ENCODE data around the gene RXFP2.

DNA sequence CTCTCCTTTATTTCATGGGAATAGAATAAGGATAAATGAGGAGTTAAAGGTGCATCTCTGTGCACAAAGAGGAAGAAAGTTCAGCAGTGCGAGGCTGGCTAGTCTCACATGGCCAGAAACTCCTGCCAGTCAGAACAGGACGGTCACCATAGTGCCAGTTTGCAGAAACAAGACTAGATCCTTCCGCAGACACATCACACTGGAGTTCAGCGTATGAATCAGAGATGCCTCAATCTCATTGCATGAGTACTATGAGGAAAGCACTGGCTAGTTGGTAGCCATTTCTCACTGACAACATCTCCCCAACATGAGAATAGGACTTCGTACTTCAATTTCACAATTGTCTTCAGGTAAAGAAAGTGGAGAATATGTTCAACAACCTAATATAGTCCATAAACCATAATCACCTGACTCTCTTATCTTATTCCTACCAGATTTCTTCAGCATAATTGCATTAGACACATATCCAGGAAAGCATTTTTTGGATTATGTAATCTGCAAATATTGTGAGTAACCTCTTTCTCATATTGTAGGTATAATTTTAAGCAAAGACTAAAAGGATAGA is 34.9 kb downstream of the RXFP2 start:
- TF ChIP-seq MAX (IDR thresholded peaks at IDR 0.05; ENCODE audit: low read depth, low read length) (no peak), CTCF (IDR thresholded peaks at IDR 0.05; ENCODE audit: low read depth, low read length) (no peak)
